Measurements from ENCODE around the gene SLC7A5.
"Not testable (repeated sequence)": the region's sequence is repeated elsewhere in the genome, so short reads cannot be mapped to it uniquely, and the experiment has no call there.

Gene SLC7A5

GRCh38 chr16:87828071-87828906 is 41.0 kb downstream of the SLC7A5 start:
- H3K4me3 ChIP-seq (replicated peaks; ENCODE audit: low read depth, low read length), result no peak overlapping the region
- no peaks in the 10 kb centered on the region for H3K27me3 ChIP-seq (replicated peaks; ENCODE audit: control insufficient read depth, insufficient read depth, low read length)
- TF ChIP-seq CTCF (IDR thresholded peaks at IDR 0.05; ENCODE audit: insufficient read depth, low read length, poor library complexity, severe bottlenecking), result no peak
- no peak for DNase-seq (ENCODE audit: extremely low read depth, insufficient read length)
- H3K36me3 ChIP-seq (ENCODE audit: control insufficient read depth, insufficient read depth, low read length), result peaks cover 18% of the 10 kb centered on the region

- H3K36me3 ChIP-seq (ENCODE audit: control insufficient read depth, insufficient read depth, low read length), result peaks cover 16% of the 10 kb centered on the region
- not testable (repeated sequence) for H3K4me3 ChIP-seq (replicated peaks; ENCODE audit: low read depth, low read length); DNase-seq (ENCODE audit: extremely low read depth, insufficient read length); H3K27me3 ChIP-seq (replicated peaks; ENCODE audit: control insufficient read depth, insufficient read depth, low read length)
These were observed 41.8 kb downstream of the SLC7A5 start for GRCh38 chr16:87827588-87827915.

GRCh38 chr16:87826798-87827587 is 42.3 kb downstream of the SLC7A5 start:
- H3K27me3 ChIP-seq (replicated peaks; ENCODE audit: control insufficient read depth, insufficient read depth, low read length), result no peaks in the 10 kb centered on the region
- H3K4me3 ChIP-seq (replicated peaks; ENCODE audit: low read depth, low read length), result no peak overlapping the region
- H3K36me3 ChIP-seq (ENCODE audit: control insufficient read depth, insufficient read depth, low read length), result peaks cover 14% of the 10 kb centered on the region
- no peak for TF ChIP-seq CTCF (IDR thresholded peaks at IDR 0.05; ENCODE audit: insufficient read depth, low read length, poor library complexity, severe bottlenecking)
- DNase-seq (ENCODE audit: extremely low read depth, insufficient read length), result no peak

- H3K36me3 ChIP-seq (ENCODE audit: control insufficient read depth, insufficient read depth, low read length), result peaks cover 10% of the 10 kb centered on the region
- not testable (repeated sequence) for DNase-seq (ENCODE audit: extremely low read depth, insufficient read length); H3K4me3 ChIP-seq (replicated peaks; ENCODE audit: low read depth, low read length); H3K27me3 ChIP-seq (replicated peaks; ENCODE audit: control insufficient read depth, insufficient read depth, low read length)
These were observed 42.9 kb downstream of the SLC7A5 start for GRCh38 chr16:87826407-87826797.

GRCh38 chr16:87825842-87826120 is 43.5 kb downstream of the SLC7A5 start:
- H3K36me3 ChIP-seq (ENCODE audit: control insufficient read depth, insufficient read depth, low read length); H3K27me3 ChIP-seq (replicated peaks; ENCODE audit: control insufficient read depth, insufficient read depth, low read length); H3K4me3 ChIP-seq (replicated peaks; ENCODE audit: low read depth, low read length); DNase-seq (ENCODE audit: extremely low read depth, insufficient read length): not testable (repeated sequence)

GRCh38 chr16:87824991-87825841 is 44.1 kb downstream of the SLC7A5 start:
- H3K4me3 ChIP-seq (replicated peaks; ENCODE audit: low read depth, low read length), result no peak overlapping the region
- no peaks in the 10 kb centered on the region for H3K27me3 ChIP-seq (replicated peaks; ENCODE audit: control insufficient read depth, insufficient read depth, low read length)
- H3K36me3 ChIP-seq (ENCODE audit: control insufficient read depth, insufficient read depth, low read length), result no peaks in the 10 kb centered on the region; the same call in none of the 2 replicates
- DNase-seq (ENCODE audit: extremely low read depth, insufficient read length), result no peak
- TF ChIP-seq CTCF (IDR thresholded peaks at IDR 0.05; ENCODE audit: insufficient read depth, low read length, poor library complexity, severe bottlenecking), result no peak
